ENCODE results near the gene SETDB2. TPM values are rescaled to one million over a fixed set of nuclear protein-coding genes. Genes with fewer than 3 reads are reported as not detected.

The SETDB2 gene
- total RNA-seq, 6 experiments from 2014 or later = 4.4 to 7.4 (median 6.5) TPM

GRCh38 chr13:49409008-49409407 is 35.1 kb upstream of the SETDB2 start:
- no peak for TF ChIP-seq CTCF (IDR thresholded peaks at IDR 0.05)
- H3K27me3 Mint-ChIP-seq (ENCODE audit: insufficient read depth) = peaks cover 2% of the 10 kb centered on the region
- no peak overlapping the region for H3K4me3 Mint-ChIP-seq
- H3K9me3 Mint-ChIP-seq = peaks cover 17% of the 10 kb centered on the region
- peaks cover 17% of the 10 kb centered on the region for H3K36me3 Mint-ChIP-seq (ENCODE audit: low read depth)
- no peak for DNase-seq
- H3K4me1 Mint-ChIP-seq (ENCODE audit: low read depth) = peaks cover 15% of the 10 kb centered on the region
- H3K27ac Mint-ChIP-seq = no peak overlapping the region

DNA sequence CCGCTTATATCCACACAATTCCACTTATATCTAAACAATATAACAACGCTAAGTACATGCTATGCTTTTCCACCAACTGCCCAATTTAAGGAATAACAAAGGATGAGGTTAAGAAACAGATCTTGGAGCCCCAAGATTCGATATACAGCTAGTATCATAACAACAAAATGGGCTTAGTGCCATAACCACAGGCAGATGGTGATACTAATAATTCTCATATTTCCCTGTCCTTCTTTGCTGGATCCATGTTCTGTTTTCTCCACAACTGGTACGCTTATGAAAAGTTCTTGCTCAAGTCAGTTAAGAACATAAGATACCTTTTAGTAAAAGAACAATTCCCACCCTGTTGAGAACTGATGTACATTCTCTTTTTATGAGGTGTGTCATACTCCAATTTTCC is 34.1 kb upstream of the SETDB2 start:
- Mint-ChIP-seq H3K4me1 (ENCODE audit: low read depth) (peaks cover 7% of the 10 kb centered on the region), H3K36me3 (ENCODE audit: low read depth) (peaks cover 7% of the 10 kb centered on the region), H3K4me3 (no peak overlapping the region), H3K9me3 (peaks cover 7% of the 10 kb centered on the region), H3K27ac (no peak overlapping the region), H3K27me3 (ENCODE audit: insufficient read depth) (peaks cover 2% of the 10 kb centered on the region)
- TF ChIP-seq CTCF (IDR thresholded peaks at IDR 0.05) = no peak
- DNase-seq = no peak

DNA sequence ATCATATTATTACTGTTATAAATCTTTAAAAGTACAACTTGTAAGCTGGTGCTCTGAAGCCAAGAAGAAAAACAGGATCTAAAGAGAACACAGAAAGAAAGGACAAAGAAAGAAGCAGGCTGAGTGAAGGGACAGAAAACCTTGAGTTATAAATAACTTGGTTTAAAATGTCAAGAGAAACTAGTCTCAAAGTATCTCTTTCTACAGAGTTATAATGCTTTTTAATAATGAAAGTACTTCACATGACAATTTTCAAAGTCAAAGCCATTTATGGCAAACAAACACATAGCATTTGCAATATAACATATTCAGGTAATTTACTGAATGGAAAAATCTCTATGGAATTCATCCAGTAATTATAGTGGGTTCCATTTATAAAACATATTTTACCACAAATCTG is 33.6 kb upstream of the SETDB2 start:
- Mint-ChIP-seq H3K27ac (no peak overlapping the region), H3K4me3 (no peak overlapping the region), H3K36me3 (ENCODE audit: low read depth) (peaks cover 4% of the 10 kb centered on the region), H3K27me3 (ENCODE audit: insufficient read depth) (peaks cover 2% of the 10 kb centered on the region), H3K9me3 (0 out of 2 replicates have a peak, but pooled peaks cover 2% of the 10 kb centered on the region), H3K4me1 (ENCODE audit: low read depth) (peaks cover 7% of the 10 kb centered on the region)
- no peak for DNase-seq
- TF ChIP-seq CTCF (IDR thresholded peaks at IDR 0.05) = no peak

DNA sequence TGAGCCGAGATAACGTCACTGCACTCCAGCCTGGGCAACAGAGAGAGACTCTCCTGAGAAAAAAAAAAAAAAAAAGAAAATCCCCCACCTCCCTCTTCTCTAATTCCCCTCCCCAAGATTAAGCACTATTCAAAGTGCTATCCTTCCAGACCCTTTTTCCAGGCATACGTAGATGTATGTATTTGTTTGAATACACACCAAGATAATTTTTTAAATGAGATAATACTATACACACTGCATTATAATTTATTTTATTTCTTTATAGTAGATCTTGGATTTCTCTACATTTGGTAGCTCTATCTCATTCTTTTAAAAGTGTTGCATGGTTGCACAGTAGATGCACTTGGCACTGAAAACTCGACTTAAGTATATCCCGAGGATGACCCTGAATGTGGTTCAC is 32.7 kb upstream of the SETDB2 start:
- H3K27ac Mint-ChIP-seq = no peak overlapping the region
- no peak for DNase-seq
- H3K4me3 Mint-ChIP-seq = no peak overlapping the region
- H3K4me1 Mint-ChIP-seq (ENCODE audit: low read depth) = peaks cover 7% of the 10 kb centered on the region
- no peaks in the 10 kb centered on the region for H3K9me3 Mint-ChIP-seq
- no peak for TF ChIP-seq CTCF (IDR thresholded peaks at IDR 0.05)
- peaks cover 4% of the 10 kb centered on the region; the same call in 1 of the 2 replicates for H3K36me3 Mint-ChIP-seq (ENCODE audit: low read depth)
- peaks cover 2% of the 10 kb centered on the region for H3K27me3 Mint-ChIP-seq (ENCODE audit: insufficient read depth)

DNA sequence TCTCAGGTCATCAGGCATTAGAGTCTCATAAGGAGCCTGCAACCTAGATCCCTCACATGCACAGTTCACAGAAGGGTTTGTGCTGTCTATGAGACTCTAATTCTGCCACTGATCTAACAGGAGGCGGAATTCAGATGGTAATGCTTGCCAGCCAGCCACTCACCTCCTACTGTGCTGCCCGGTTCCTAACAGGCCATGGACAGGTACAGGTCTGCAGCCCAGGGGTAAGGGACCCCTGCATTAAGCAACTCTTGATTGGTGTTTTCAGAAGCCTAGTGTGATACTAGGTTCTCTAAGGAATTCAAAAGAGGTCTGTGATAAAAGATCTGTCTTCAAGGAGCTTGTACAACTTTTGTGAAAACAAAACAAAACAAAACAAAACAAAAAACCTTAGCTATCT is 31.3 kb upstream of the SETDB2 start:
- TF ChIP-seq CTCF (IDR thresholded peaks at IDR 0.05) = no peak
- H3K27me3 Mint-ChIP-seq (ENCODE audit: insufficient read depth) = peaks cover 2% of the 10 kb centered on the region
- no peak for DNase-seq
- no peaks in the 10 kb centered on the region for H3K9me3 Mint-ChIP-seq
- no peak overlapping the region for H3K4me3 Mint-ChIP-seq
- H3K27ac Mint-ChIP-seq = no peak overlapping the region
- no peaks in the 10 kb centered on the region for H3K4me1 Mint-ChIP-seq (ENCODE audit: low read depth)
- no peaks in the 10 kb centered on the region; the same call in 1 of the 2 replicates for H3K36me3 Mint-ChIP-seq (ENCODE audit: low read depth)

DNA sequence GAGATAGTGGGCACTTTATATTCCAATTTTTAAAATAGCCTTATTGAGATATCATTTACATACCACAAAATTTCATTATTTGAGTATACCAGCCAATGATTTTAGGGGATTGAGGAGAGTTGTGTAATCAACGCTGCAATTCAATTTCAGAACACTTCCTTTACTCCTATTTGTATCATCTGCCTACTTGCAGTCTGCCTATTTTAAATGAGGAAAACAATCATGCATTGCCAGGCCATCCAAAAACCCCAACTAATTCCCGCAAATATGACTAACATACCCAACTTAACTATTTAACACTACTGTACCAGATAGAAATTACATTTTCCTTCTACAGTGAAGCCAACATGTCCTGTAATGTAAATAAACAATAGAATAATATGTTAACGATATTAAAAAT is 26.9 kb upstream of the SETDB2 start:
- H3K36me3 Mint-ChIP-seq (ENCODE audit: low read depth) = no peaks in the 10 kb centered on the region; the same call in 1 of the 2 replicates
- no peak overlapping the region for H3K27ac Mint-ChIP-seq
- DNase-seq = no peak
- H3K9me3 Mint-ChIP-seq = no peaks in the 10 kb centered on the region
- no peak overlapping the region for H3K4me3 Mint-ChIP-seq
- H3K27me3 Mint-ChIP-seq (ENCODE audit: insufficient read depth) = no peaks in the 10 kb centered on the region
- peaks cover 8% of the 10 kb centered on the region for H3K4me1 Mint-ChIP-seq (ENCODE audit: low read depth)
- no peak for TF ChIP-seq CTCF (IDR thresholded peaks at IDR 0.05)

All from HFFc6 (cell line).